Pancreas (tissue), 10 donors: ENCODE measurements around the gene LDHAL6B. TPM values are rescaled to one million over a fixed set of nuclear protein-coding genes. Genes with fewer than 3 reads are reported as not detected.
A peak's percentile ranks its signal among the peaks of the same experiment; 100 is the strongest.

ENCODE experiments used
- ATAC-seq, 4 donors: fragments of 200-7000 bp; cut with Tn5 transposase; one replicate each; pipeline versions ENCODE4 v1.8.0 to v1.9.1; 2020; ENCODE audit warnings: mild to moderate bottlenecking in 4 of 4, moderate library complexity in 4 of 4
- DNase-seq, 6 donors: peaks; one replicate each; pipeline ENCODE4 v3.0.0-alpha.2; 2020
- FAIRE-seq: peaks from 2 replicates; lab custom pipeline; 2012; peaks lifted over from hg19 to GRCh38; lab: Jason Lieb, UNC
- H3K27ac ChIP-seq, 4 donors: fragments of 200-600 bp; sonication (generic); 1 replicate in 3 of 4; 2 replicates in 1 of 4; pipeline versions ENCODE4 v1.5.0 to v1.8.0; 2020
- H3K27me3 ChIP-seq, 4 donors: fragments of 200-600 bp; one replicate each; pipeline ENCODE4 v1.8.0; 2021
- H3K36me3 ChIP-seq, 3 donors: fragments of 200-600 bp; sonication (generic) in 1 of 3; one replicate each; pipeline versions ENCODE4 v1.5.0 to v1.8.0; 2020 to 2021
- H3K4me1 ChIP-seq, 3 donors: fragments of 200-600 bp; one replicate each; pipeline ENCODE4 v1.8.0; 2021
- H3K4me3 ChIP-seq, 4 donors: fragments of 200-600 bp; sonication (generic) in 2 of 4; one replicate each; pipeline versions ENCODE4 v1.5.0 to v1.8.0; 2020 to 2021
- H3K9me3 ChIP-seq, 4 donors: fragments of 200-600 bp; one replicate each; pipeline ENCODE4 v1.8.0; 2021
- CTCF ChIP-seq, 4 donors: fragments of 200-600 bp; sonication (generic) in 3 of 4; IDR thresholded peaks; one replicate each; pipeline versions ENCODE4 v1.5.0 to v1.8.0; 2021; ENCODE audit warnings: antibody characterized with exemption in 4 of 4
- WGBS, 2 donors: extraction: QIAGEN DNeasy Blood & Tissue Kit; methylation state at CpG; one replicate each; pipeline ENCODE4 v1.1.7; 2013; 5-methylcytosine and 5-hydroxymethylcytosine counted together
- intact Hi-C, 3 donors: fragments of 100-400 bp; cut with DNase I; formaldehyde crosslinking; loops; one replicate each; pipeline versions ENCODE4 v1.11.1 to v1.14.2; 2022
- polyA plus RNA-seq, 2 donors: library from polyadenylated mRNA; stranded (reverse); fragments of 200-250 nt; gene quantifications; one replicate each; pipeline ENCODE4 v1.2.3, GENCODE V29; 2013
- total RNA-seq, 6 donors: library from RNA; stranded (reverse); fragmentation: NEBNext Ultra II Directional in 4 of 6; extraction: Animal tissue kit (Norgen Biotek cat#: 25700) in 4 of 6; gene quantifications; one replicate each; pipeline versions ENCODE4 v1.2.1 to v1.2.4, GENCODE V29; 2021 to 2023
- donor health status: healthy with polysubstance abuse.
- donor health status: DM: no; HTN: no; CAD: no; lungs with moderate emphysema.
- donor health status: DM: no; HTN: no; CAD: no.
- donor health status: control.
- donor health status: control.
- donor health status: Bipolar disorder and iron deficiency.
- donor health status: DM: yes; HTN: yes; CAD: no.
- donor health status: DM: no; HTN: no; CAD: no.
- donor health status: DM: no; HTN: no; CAD: no.
- donor health status: DM: yes; HTN: yes; CAD: no.

The LDHAL6B gene
- total and polyA plus RNA-seq, 8 donors: not detected

DNA sequence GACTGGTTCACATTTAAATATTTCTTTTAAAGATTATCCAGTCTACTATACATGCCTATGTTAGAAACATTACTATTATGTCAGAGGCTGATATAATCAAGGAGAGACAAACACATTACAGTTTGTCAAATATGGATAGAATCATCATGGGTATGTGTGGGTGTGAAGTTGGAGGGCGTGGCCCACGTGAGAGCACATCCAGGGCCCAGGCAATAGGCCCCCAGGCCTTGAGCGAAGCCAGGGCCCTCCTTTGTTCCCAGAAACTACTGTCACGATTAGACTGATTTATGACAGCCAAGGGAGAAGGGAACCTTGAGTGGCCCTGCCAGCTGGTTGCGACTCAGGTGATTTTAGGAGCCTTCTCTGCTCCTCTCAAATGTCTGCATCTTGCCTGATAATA, 26.9 kb upstream of the LDHAL6B start:
- intact Hi-C loops: loop anchor here in 1 of 3 donors (10.0 kb wide), 1 partner anchor 315 kb away; no protein-coding TSS in a partner anchor
- no peak for DNase-seq
- H3K4me1 ChIP-seq: no peaks in the 10 kb centered on the region
- no peaks in the 10 kb centered on the region for H3K9me3 ChIP-seq
- H3K4me3 ChIP-seq: no peak overlapping the region
- H3K36me3 ChIP-seq: peaks cover 0 to 8% (median 0%) of the 10 kb centered on the region in 3 donors
- no peak for FAIRE-seq
- H3K27ac ChIP-seq: no peak overlapping the region
- no peaks in the 10 kb centered on the region for H3K27me3 ChIP-seq
- 87 to 91% methylated on average over 5 of the region's 5 CpGs for WGBS, 2 donors
- TF ChIP-seq CTCF (IDR thresholded peaks at IDR 0.05): no peak
- ATAC-seq: no peak

DNA sequence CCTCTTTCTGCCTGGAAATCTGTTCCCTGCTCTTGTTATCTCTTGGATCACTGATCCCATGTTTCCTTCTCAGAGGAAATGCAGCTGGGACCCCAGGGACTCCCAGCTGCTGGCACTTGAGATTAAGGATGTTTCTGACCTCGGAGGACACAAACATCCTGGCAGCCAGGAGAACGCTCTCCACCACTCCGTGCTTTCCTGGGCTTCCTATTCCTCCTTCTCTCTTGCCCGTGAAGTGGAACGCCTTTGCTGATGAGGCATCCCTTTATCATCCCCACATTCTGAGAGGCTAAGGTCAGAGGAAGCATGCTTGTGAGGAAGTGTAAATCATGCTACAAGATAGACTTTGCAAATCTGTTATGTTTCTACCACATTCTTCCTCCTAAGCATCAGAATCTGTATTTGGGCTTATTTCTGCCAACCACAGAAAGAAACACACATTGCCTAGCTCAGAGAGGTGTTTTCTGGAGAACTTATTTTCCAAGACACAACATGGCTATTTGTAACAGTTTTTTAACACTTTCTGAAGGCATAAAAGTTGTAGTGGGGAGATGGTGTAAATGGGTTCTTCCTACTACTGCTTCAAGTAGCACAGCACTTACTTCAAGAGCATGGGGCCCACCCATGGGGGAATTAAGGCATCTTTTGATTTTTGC, 25.6 kb upstream of the LDHAL6B start:
- H3K4me3 ChIP-seq: no peak overlapping the region
- FAIRE-seq (no peak), DNase-seq (no peak), ATAC-seq (peak in 2 of 4 donors; percentile 11 to 36)
- no peak for TF ChIP-seq CTCF (IDR thresholded peaks at IDR 0.05)
- peaks cover 0 to 8% (median 0%) of the 10 kb centered on the region in 3 donors for H3K36me3 ChIP-seq
- H3K9me3 ChIP-seq: no peaks in the 10 kb centered on the region
- intact Hi-C loops: no loop called here
- no peaks in the 10 kb centered on the region for H3K27me3 ChIP-seq
- H3K4me1 ChIP-seq: no peaks in the 10 kb centered on the region
- WGBS, 2 donors: 83 to 86% methylated on average over 5 of the region's 5 CpGs
- H3K27ac ChIP-seq: no peak overlapping the region

DNA sequence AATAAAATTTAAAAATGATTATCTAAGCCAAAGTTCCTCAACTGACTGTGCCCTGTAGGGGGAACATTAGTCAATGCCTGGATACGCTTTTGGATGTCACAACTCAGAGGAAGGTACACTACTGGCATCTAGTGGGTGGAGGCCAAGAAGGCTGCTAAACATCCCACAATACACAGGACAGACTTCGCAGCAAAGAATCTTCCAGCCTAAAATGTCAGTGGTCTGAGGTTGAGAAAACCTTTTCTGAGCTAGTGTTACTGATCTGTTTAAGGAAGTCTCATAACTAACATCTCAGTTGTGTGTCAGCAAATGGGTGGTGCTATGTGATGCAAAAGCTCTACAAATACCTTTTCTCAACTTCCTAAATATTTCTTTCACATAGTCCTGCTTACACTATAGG, 20.9 kb upstream of the LDHAL6B start:
- 67 to 76% methylated on average over 2 of the region's 2 CpGs for WGBS, 2 donors
- Histone ChIP-seq H3K4me1 (no peaks in the 10 kb centered on the region), H3K27me3 (no peaks in the 10 kb centered on the region), H3K27ac (no peak overlapping the region), H3K36me3 (peaks cover 0 to 9% (median 0%) of the 10 kb centered on the region in 3 donors), H3K4me3 (no peak overlapping the region), H3K9me3 (no peaks in the 10 kb centered on the region)
- FAIRE-seq (no peak), ATAC-seq (peak in 2 of 4 donors; percentile 22 to 34), DNase-seq (no peak)
- TF ChIP-seq CTCF (IDR thresholded peaks at IDR 0.05): no peak
- intact Hi-C loops: no loop called here

DNA sequence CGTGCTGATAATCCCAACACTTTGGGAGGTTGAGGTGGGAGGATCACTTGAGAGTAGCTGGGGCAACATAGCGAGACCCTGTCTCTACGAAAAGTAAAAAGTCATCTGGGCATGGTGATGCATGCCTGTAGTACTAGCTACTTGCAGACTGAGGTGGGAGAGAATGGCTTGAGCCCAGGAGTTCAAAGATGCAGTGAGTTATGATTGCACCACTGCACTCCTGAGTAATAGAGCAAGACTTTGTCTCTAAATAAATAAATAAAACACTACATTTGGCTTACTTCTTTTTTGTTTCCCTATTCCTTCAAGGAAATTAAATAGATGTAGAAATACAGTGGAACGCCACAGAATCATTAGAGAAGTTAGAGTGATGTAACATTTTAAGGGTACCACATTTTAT, 20.1 kb upstream of the LDHAL6B start:
- ATAC-seq: no peak
- no peak for TF ChIP-seq CTCF (IDR thresholded peaks at IDR 0.05)
- intact Hi-C loops: no loop called here
- DNase-seq: no peak
- Histone ChIP-seq H3K27ac (no peak overlapping the region), H3K36me3 (peaks cover 0 to 9% (median 0%) of the 10 kb centered on the region in 3 donors), H3K4me1 (no peaks in the 10 kb centered on the region), H3K4me3 (no peak overlapping the region), H3K9me3 (no peaks in the 10 kb centered on the region), H3K27me3 (no peaks in the 10 kb centered on the region)
- WGBS, 2 donors: 94 to 95% methylated on average over 4 of the region's 4 CpGs
- no peak for FAIRE-seq

DNA sequence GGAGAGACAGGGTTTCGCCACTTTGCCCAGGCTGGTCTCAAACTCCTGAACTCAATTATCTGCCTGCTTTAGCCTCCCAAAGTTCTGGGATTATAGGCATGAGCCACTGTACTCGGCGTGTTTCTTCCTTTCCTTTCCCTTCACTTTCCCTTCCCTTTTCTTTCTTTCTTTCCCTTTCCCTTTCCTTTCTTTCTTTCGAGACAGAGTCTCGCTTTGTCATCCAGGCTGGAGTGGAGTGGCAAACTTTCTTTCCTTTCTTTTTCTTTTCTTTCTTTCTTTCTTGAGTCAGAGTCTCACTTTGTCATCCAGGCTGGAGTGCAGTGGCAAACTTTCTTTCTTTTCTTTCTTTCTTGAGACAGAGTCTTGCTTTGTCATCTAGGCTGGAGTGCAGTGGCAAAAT, 17.4 kb upstream of the LDHAL6B start:
- TF ChIP-seq CTCF (IDR thresholded peaks at IDR 0.05): no peak
- no peak for FAIRE-seq
- Histone ChIP-seq H3K4me1 (no peaks in the 10 kb centered on the region), H3K9me3 (no peaks in the 10 kb centered on the region), H3K4me3 (no peak overlapping the region), H3K36me3 (peaks cover 0 to 12% (median 0%) of the 10 kb centered on the region in 3 donors), H3K27ac (no peak overlapping the region), H3K27me3 (no peaks in the 10 kb centered on the region)
- intact Hi-C loops: no loop called here
- ATAC-seq: no peak
- WGBS, 2 donors: 94 to 97% methylated on average over 5 of the region's 5 CpGs
- DNase-seq: no peak
